HG03108 (cell line): ENCODE measurements around the gene EDDM3A.
"Not testable (repeated sequence)": the region's sequence is repeated elsewhere in the genome, so short reads cannot be mapped to it uniquely, and the experiment has no call there.

Experiments
- ATAC-seq: cut with Tn5 transposase; IDR thresholded peaks from one replicate; pipeline ENCODE4 v1.9.1; 2021; ENCODE audit warnings: moderate library complexity; ENCODE audit not compliant: unreplicated experiment

EDDM3A gene

GRCh38 chr14:20732979-20733635, 12.6 kb upstream of the EDDM3A start:
- no peak for ATAC-seq

GRCh38 chr14:20733684-20734429, 11.8 kb upstream of the EDDM3A start:
- ATAC-seq, result no peak

GRCh38 chr14:20734430-20734806, 11.3 kb upstream of the EDDM3A start:
- ATAC-seq, result no peak

GRCh38 chr14:20738292-20738691, 7.4 kb upstream of the EDDM3A start:
- not testable (repeated sequence) for ATAC-seq

- no peak for ATAC-seq
Measured at GRCh38 chr14:20742132-20742531, 3.6 kb upstream of the EDDM3A start.

GRCh38 chr14:20743556-20743955, 2.1 kb upstream of the EDDM3A start:
- ATAC-seq, result no peak

- ATAC-seq, result no peak
Measured at GRCh38 chr14:20746566-20746965, 879 bp downstream of the EDDM3A start.

- ATAC-seq, result no peak
Measured at GRCh38 chr14:20748439-20748838, 2.8 kb downstream of the EDDM3A start.

GRCh38 chr14:20750194-20750593, 4.5 kb downstream of the EDDM3A start:
- no peak for ATAC-seq

GRCh38 chr14:20751963-20752562, 6.4 kb downstream of the EDDM3A start:
- ATAC-seq, result no peak

- ATAC-seq, result no peak
Measured at GRCh38 chr14:20754308-20754707, 8.6 kb downstream of the EDDM3A start.

GRCh38 chr14:20755037-20755436, 9.3 kb downstream of the EDDM3A start:
- no peak for ATAC-seq

GRCh38 chr14:20757965-20758364, 12.3 kb downstream of the EDDM3A start:
- ATAC-seq, result no peak

- ATAC-seq, result not testable (repeated sequence)
Measured at GRCh38 chr14:20759465-20759864, 13.8 kb downstream of the EDDM3A start.

- no peak for ATAC-seq
Measured at GRCh38 chr14:20760950-20761349, 15.3 kb downstream of the EDDM3A start.

GRCh38 chr14:20768593-20768892, 22.9 kb downstream of the EDDM3A start:
- no peak for ATAC-seq

- no peak for ATAC-seq
Measured at GRCh38 chr14:20769421-20769820, 23.7 kb downstream of the EDDM3A start.

GRCh38 chr14:20772650-20773049, 27.0 kb downstream of the EDDM3A start:
- ATAC-seq, result no peak

GRCh38 chr14:20774258-20774824, 28.7 kb downstream of the EDDM3A start:
- ATAC-seq, result no peak

GRCh38 chr14:20775043-20775442, 29.4 kb downstream of the EDDM3A start:
- ATAC-seq, result no peak

- ATAC-seq, result no peak
Measured at GRCh38 chr14:20775901-20776300, 30.2 kb downstream of the EDDM3A start.

- ATAC-seq, result no peak
Measured at GRCh38 chr14:20781803-20782202, 36.1 kb downstream of the EDDM3A start.
